ENCODE data around the gene FAM187B. TPM values are rescaled to one million over a fixed set of nuclear protein-coding genes. Genes with fewer than 3 reads are reported as not detected.

The FAM187B gene
- total RNA-seq, 6 experiments from 2014 or later = not detected

DNA sequence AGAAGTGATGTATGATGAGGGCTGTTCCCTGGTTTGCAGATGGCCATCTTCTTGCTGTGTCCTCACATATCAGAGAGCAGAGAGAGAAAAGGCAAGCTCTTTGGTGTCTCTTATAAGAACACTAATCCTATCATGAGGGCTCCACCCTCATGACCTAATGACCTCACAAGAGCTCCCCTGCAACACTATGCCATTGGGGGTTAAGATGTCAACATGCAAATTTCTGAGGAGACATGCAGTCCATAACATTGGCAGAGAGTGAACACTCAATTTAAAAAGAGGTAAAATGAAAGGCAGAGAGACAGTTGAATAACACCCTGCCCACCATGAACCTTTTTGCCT is 10.9 kb downstream of the FAM187B start:
- ATAC-seq = no peak
- Histone ChIP-seq H3K9me3 (no peaks in the 10 kb centered on the region), H3K27me3 (no peaks in the 10 kb centered on the region), H3K36me3 (no peaks in the 10 kb centered on the region), H3K4me1 (no peaks in the 10 kb centered on the region), H3K27ac (no peak overlapping the region), H3K4me3 (no peak overlapping the region)
- intact Hi-C loops (cut with DNase I) = no loop called here
- TF ChIP-seq, protein P1, sequence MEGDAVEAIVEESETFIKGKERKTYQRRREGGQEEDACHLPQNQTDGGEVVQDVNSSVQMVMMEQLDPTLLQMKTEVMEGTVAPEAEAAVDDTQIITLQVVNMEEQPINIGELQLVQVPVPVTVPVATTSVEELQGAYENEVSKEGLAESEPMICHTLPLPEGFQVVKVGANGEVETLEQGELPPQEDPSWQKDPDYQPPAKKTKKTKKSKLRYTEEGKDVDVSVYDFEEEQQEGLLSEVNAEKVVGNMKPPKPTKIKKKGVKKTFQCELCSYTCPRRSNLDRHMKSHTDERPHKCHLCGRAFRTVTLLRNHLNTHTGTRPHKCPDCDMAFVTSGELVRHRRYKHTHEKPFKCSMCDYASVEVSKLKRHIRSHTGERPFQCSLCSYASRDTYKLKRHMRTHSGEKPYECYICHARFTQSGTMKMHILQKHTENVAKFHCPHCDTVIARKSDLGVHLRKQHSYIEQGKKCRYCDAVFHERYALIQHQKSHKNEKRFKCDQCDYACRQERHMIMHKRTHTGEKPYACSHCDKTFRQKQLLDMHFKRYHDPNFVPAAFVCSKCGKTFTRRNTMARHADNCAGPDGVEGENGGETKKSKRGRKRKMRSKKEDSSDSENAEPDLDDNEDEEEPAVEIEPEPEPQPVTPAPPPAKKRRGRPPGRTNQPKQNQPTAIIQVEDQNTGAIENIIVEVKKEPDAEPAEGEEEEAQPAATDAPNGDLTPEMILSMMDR (IDR thresholded peaks at IDR 0.05) = no peak
- TF ChIP-seq POLR2A (IDR thresholded peaks at IDR 0.05) = no peak
- no peak for DNase-seq

GRCh38 chr19:35216833-35217648 is 11.5 kb downstream of the FAM187B start:
- H3K4me1 ChIP-seq = no peaks in the 10 kb centered on the region
- peak in 3 of 4 donors; percentile 26 to 48 (median 41) for ATAC-seq
- no peak overlapping the region for H3K27ac ChIP-seq
- intact Hi-C loops (cut with DNase I) = no loop called here
- DNase-seq = no peak
- no peak for TF ChIP-seq POLR2A (IDR thresholded peaks at IDR 0.05)
- TF ChIP-seq, protein P1 (IDR thresholded peaks at IDR 0.05) = no peak
- H3K4me3 ChIP-seq = no peak overlapping the region
- H3K9me3 ChIP-seq = no peaks in the 10 kb centered on the region
- no peaks in the 10 kb centered on the region for H3K36me3 ChIP-seq
- 33% methylated on average over 2 of the region's 3 CpGs for WGBS (ENCODE audit: insufficient coverage, low coverage, low lambda C conversion rate, missing lambda C conversion rate)
- no peaks in the 10 kb centered on the region for H3K27me3 ChIP-seq

- ATAC-seq = no peak
- Histone ChIP-seq H3K4me3 (no peak overlapping the region), H3K27me3 (no peaks in the 10 kb centered on the region), H3K27ac (no peak overlapping the region), H3K9me3 (no peaks in the 10 kb centered on the region), H3K36me3 (no peaks in the 10 kb centered on the region), H3K4me1 (no peaks in the 10 kb centered on the region)
- 68% methylated on average over 6 of the region's 8 CpGs for WGBS (ENCODE audit: insufficient coverage, low coverage, low lambda C conversion rate, missing lambda C conversion rate)
- intact Hi-C loops (cut with DNase I) = no loop called here
- TF ChIP-seq POLR2A (IDR thresholded peaks at IDR 0.05) = no peak
- TF ChIP-seq, protein P1 (IDR thresholded peaks at IDR 0.05) = no peak
- no peak for DNase-seq
Measured at GRCh38 chr19:35216016-35216832, 12.3 kb downstream of the FAM187B start.

GRCh38 chr19:35214766-35215422 is 13.6 kb downstream of the FAM187B start:
- H3K4me1 ChIP-seq = no peaks in the 10 kb centered on the region
- WGBS (ENCODE audit: insufficient coverage, low coverage, low lambda C conversion rate, missing lambda C conversion rate) = 63% methylated on average over 6 of the region's 7 CpGs
- ATAC-seq (no peak), DNase-seq (no peak)
- H3K27me3 ChIP-seq = no peaks in the 10 kb centered on the region
- no peaks in the 10 kb centered on the region for H3K9me3 ChIP-seq
- H3K4me3 ChIP-seq = no peak overlapping the region
- TF ChIP-seq, protein P1 (IDR thresholded peaks at IDR 0.05) = no peak
- no peak for TF ChIP-seq POLR2A (IDR thresholded peaks at IDR 0.05)
- intact Hi-C loops (cut with DNase I) = no loop called here
- H3K27ac ChIP-seq = no peak overlapping the region
- no peaks in the 10 kb centered on the region for H3K36me3 ChIP-seq

Data from right lobe of liver (tissue), 6 donors.